ENCODE measurements around the gene CHAF1B. TPM values are rescaled to one million over a fixed set of nuclear protein-coding genes. Genes with fewer than 3 reads are reported as not detected.

The CHAF1B gene
- total RNA-seq, 1 donor from 2014 or later: 35.7 TPM

- Mint-ChIP-seq H3K27me3 (ENCODE audit: insufficient read depth) (peaks cover 12% of the 10 kb centered on the region), H3K4me1 (ENCODE audit: low read depth) (peaks cover 10% of the 10 kb centered on the region), H3K4me3 (no peak overlapping the region), H3K36me3 (ENCODE audit: low read depth) (no peaks in the 10 kb centered on the region), H3K9me3 (no peaks in the 10 kb centered on the region), H3K27ac (no peak overlapping the region)
- intact Hi-C loops (cut with micrococcal nuclease): no loop called here
- no peak for DNase-seq (ENCODE audit: low spot score)
Observed at GRCh38 chr21:36436829-36437744, 51.9 kb downstream of the CHAF1B start.

GRCh38 chr21:36437745-36438128 is 52.5 kb downstream of the CHAF1B start:
- Mint-ChIP-seq H3K27ac (no peak overlapping the region), H3K4me1 (ENCODE audit: low read depth) (peaks cover 9% of the 10 kb centered on the region), H3K9me3 (no peaks in the 10 kb centered on the region), H3K27me3 (ENCODE audit: insufficient read depth) (peaks cover 11% of the 10 kb centered on the region), H3K36me3 (ENCODE audit: low read depth) (no peaks in the 10 kb centered on the region), H3K4me3 (no peak overlapping the region)
- intact Hi-C loops (cut with micrococcal nuclease): no loop called here
- DNase-seq (ENCODE audit: low spot score): no peak

GRCh38 chr21:36441715-36442114 is 56.5 kb downstream of the CHAF1B start:
- no peaks in the 10 kb centered on the region for H3K4me1 Mint-ChIP-seq (ENCODE audit: low read depth)
- H3K27me3 Mint-ChIP-seq (ENCODE audit: insufficient read depth): peaks cover 11% of the 10 kb centered on the region
- no peaks in the 10 kb centered on the region for H3K9me3 Mint-ChIP-seq
- H3K4me3 Mint-ChIP-seq: no peak overlapping the region
- H3K36me3 Mint-ChIP-seq (ENCODE audit: low read depth): no peaks in the 10 kb centered on the region
- no peak overlapping the region for H3K27ac Mint-ChIP-seq
- no peak for DNase-seq (ENCODE audit: low spot score)
- intact Hi-C loops (cut with micrococcal nuclease): no loop called here

GRCh38 chr21:36446301-36446700 is 61.1 kb downstream of the CHAF1B start:
- intact Hi-C loops (cut with micrococcal nuclease): no loop called here
- Mint-ChIP-seq H3K36me3 (ENCODE audit: low read depth) (no peaks in the 10 kb centered on the region), H3K4me1 (ENCODE audit: low read depth) (no peaks in the 10 kb centered on the region), H3K9me3 (no peaks in the 10 kb centered on the region), H3K27ac (no peak overlapping the region), H3K4me3 (no peak overlapping the region), H3K27me3 (ENCODE audit: insufficient read depth) (peaks cover 6% of the 10 kb centered on the region)
- DNase-seq (ENCODE audit: low spot score): no peak

- H3K36me3 Mint-ChIP-seq (ENCODE audit: low read depth): no peaks in the 10 kb centered on the region
- H3K9me3 Mint-ChIP-seq: no peaks in the 10 kb centered on the region
- no peak overlapping the region for H3K4me3 Mint-ChIP-seq
- intact Hi-C loops (cut with micrococcal nuclease): no loop called here
- no peak overlapping the region for H3K27ac Mint-ChIP-seq
- DNase-seq (ENCODE audit: low spot score): no peak
- no peaks in the 10 kb centered on the region for H3K4me1 Mint-ChIP-seq (ENCODE audit: low read depth)
- peaks cover 2% of the 10 kb centered on the region for H3K27me3 Mint-ChIP-seq (ENCODE audit: insufficient read depth)
Observed at GRCh38 chr21:36450511-36450910, 65.3 kb downstream of the CHAF1B start.

- no peak overlapping the region for H3K4me3 Mint-ChIP-seq
- no peaks in the 10 kb centered on the region for H3K36me3 Mint-ChIP-seq (ENCODE audit: low read depth)
- H3K4me1 Mint-ChIP-seq (ENCODE audit: low read depth): no peaks in the 10 kb centered on the region
- no peaks in the 10 kb centered on the region for H3K9me3 Mint-ChIP-seq
- DNase-seq (ENCODE audit: low spot score): no peak
- intact Hi-C loops (cut with micrococcal nuclease): no loop called here
- no peak overlapping the region for H3K27ac Mint-ChIP-seq
- peaks cover 8% of the 10 kb centered on the region for H3K27me3 Mint-ChIP-seq (ENCODE audit: insufficient read depth)
Observed at GRCh38 chr21:36451506-36451905, 66.3 kb downstream of the CHAF1B start.

GRCh38 chr21:36452281-36452825 is 67.2 kb downstream of the CHAF1B start:
- peaks cover 8% of the 10 kb centered on the region for H3K27me3 Mint-ChIP-seq (ENCODE audit: insufficient read depth)
- H3K27ac Mint-ChIP-seq: no peak overlapping the region
- H3K36me3 Mint-ChIP-seq (ENCODE audit: low read depth): no peaks in the 10 kb centered on the region
- intact Hi-C loops (cut with micrococcal nuclease): no loop called here
- no peaks in the 10 kb centered on the region for H3K4me1 Mint-ChIP-seq (ENCODE audit: low read depth)
- DNase-seq (ENCODE audit: low spot score): no peak
- no peaks in the 10 kb centered on the region for H3K9me3 Mint-ChIP-seq
- no peak overlapping the region for H3K4me3 Mint-ChIP-seq

GRCh38 chr21:36454093-36454531 is 68.9 kb downstream of the CHAF1B start:
- intact Hi-C loops (cut with micrococcal nuclease): no loop called here
- Mint-ChIP-seq H3K36me3 (ENCODE audit: low read depth) (no peaks in the 10 kb centered on the region), H3K9me3 (no peaks in the 10 kb centered on the region), H3K4me1 (ENCODE audit: low read depth) (no peaks in the 10 kb centered on the region), H3K4me3 (no peak overlapping the region), H3K27ac (no peak overlapping the region), H3K27me3 (ENCODE audit: insufficient read depth) (peaks cover 8% of the 10 kb centered on the region)
- no peak for DNase-seq (ENCODE audit: low spot score)

- no peaks in the 10 kb centered on the region for H3K9me3 Mint-ChIP-seq
- no peak overlapping the region for H3K27ac Mint-ChIP-seq
- no peak overlapping the region for H3K4me3 Mint-ChIP-seq
- intact Hi-C loops (cut with micrococcal nuclease): no loop called here
- no peaks in the 10 kb centered on the region for H3K4me1 Mint-ChIP-seq (ENCODE audit: low read depth)
- no peaks in the 10 kb centered on the region for H3K36me3 Mint-ChIP-seq (ENCODE audit: low read depth)
- H3K27me3 Mint-ChIP-seq (ENCODE audit: insufficient read depth): peaks cover 8% of the 10 kb centered on the region
- no peak for DNase-seq (ENCODE audit: low spot score)
Observed at GRCh38 chr21:36454706-36455105, 69.5 kb downstream of the CHAF1B start.

GRCh38 chr21:36456729-36457414 is 71.7 kb downstream of the CHAF1B start:
- intact Hi-C loops (cut with micrococcal nuclease): no loop called here
- Mint-ChIP-seq H3K9me3 (no peaks in the 10 kb centered on the region), H3K4me1 (ENCODE audit: low read depth) (no peaks in the 10 kb centered on the region), H3K4me3 (no peak overlapping the region), H3K27ac (no peak overlapping the region), H3K36me3 (ENCODE audit: low read depth) (no peaks in the 10 kb centered on the region), H3K27me3 (ENCODE audit: insufficient read depth) (peaks cover 8% of the 10 kb centered on the region)
- DNase-seq (ENCODE audit: low spot score): no peak

- Mint-ChIP-seq H3K27me3 (ENCODE audit: insufficient read depth) (peaks cover 12% of the 10 kb centered on the region), H3K4me3 (no peak overlapping the region), H3K9me3 (no peaks in the 10 kb centered on the region), H3K27ac (no peak overlapping the region), H3K36me3 (ENCODE audit: low read depth) (no peaks in the 10 kb centered on the region), H3K4me1 (ENCODE audit: low read depth) (no peaks in the 10 kb centered on the region)
- intact Hi-C loops (cut with micrococcal nuclease): no loop called here
- DNase-seq (ENCODE audit: low spot score): no peak
Observed at GRCh38 chr21:36459098-36459497, 73.9 kb downstream of the CHAF1B start.

- Mint-ChIP-seq H3K4me3 (no peak overlapping the region), H3K27ac (no peak overlapping the region), H3K36me3 (ENCODE audit: low read depth) (no peaks in the 10 kb centered on the region), H3K27me3 (ENCODE audit: insufficient read depth) (peaks cover 7% of the 10 kb centered on the region), H3K9me3 (no peaks in the 10 kb centered on the region), H3K4me1 (ENCODE audit: low read depth) (no peaks in the 10 kb centered on the region)
- DNase-seq (ENCODE audit: low spot score): no peak
- intact Hi-C loops (cut with micrococcal nuclease): no loop called here
Observed at GRCh38 chr21:36460866-36461265, 75.7 kb downstream of the CHAF1B start.

- Mint-ChIP-seq H3K36me3 (ENCODE audit: low read depth) (no peaks in the 10 kb centered on the region), H3K4me1 (ENCODE audit: low read depth) (no peaks in the 10 kb centered on the region), H3K9me3 (no peaks in the 10 kb centered on the region), H3K27me3 (ENCODE audit: insufficient read depth) (peaks cover 5% of the 10 kb centered on the region), H3K27ac (no peak overlapping the region), H3K4me3 (no peak overlapping the region)
- intact Hi-C loops (cut with micrococcal nuclease): no loop called here
- no peak for DNase-seq (ENCODE audit: low spot score)
Observed at GRCh38 chr21:36461277-36461917, 76.2 kb downstream of the CHAF1B start.

Measured in activated T-helper 1 cell treated with anti-CD3 and anti-CD28 coated beads, Interleukin-12 subunit alpha, Interleukin-12 subunit beta, Interleukin-2, Interleukin-4 antibody, amounts not matched to agents 30 ng/mL and 10 ng/mL and 1 ng/mL, durations not matched to agents 14 hours and 24 hours and 36 hours (primary cell).